Ecto neural progenitor cell (in vitro differentiated cells): Measurements from ENCODE around the gene UNC93A.
A peak's percentile ranks its signal among the peaks of the same experiment; 100 is the strongest.
"Not testable (repeated sequence)": the region's sequence is repeated elsewhere in the genome, so short reads cannot be mapped to it uniquely, and the experiment has no call there.

Source experiments
- DNase-seq: peaks from one replicate; pipeline ENCODE4 v3.0.0-alpha.2; 2018; ENCODE audit warnings: low spot score

Gene UNC93A

DNA sequence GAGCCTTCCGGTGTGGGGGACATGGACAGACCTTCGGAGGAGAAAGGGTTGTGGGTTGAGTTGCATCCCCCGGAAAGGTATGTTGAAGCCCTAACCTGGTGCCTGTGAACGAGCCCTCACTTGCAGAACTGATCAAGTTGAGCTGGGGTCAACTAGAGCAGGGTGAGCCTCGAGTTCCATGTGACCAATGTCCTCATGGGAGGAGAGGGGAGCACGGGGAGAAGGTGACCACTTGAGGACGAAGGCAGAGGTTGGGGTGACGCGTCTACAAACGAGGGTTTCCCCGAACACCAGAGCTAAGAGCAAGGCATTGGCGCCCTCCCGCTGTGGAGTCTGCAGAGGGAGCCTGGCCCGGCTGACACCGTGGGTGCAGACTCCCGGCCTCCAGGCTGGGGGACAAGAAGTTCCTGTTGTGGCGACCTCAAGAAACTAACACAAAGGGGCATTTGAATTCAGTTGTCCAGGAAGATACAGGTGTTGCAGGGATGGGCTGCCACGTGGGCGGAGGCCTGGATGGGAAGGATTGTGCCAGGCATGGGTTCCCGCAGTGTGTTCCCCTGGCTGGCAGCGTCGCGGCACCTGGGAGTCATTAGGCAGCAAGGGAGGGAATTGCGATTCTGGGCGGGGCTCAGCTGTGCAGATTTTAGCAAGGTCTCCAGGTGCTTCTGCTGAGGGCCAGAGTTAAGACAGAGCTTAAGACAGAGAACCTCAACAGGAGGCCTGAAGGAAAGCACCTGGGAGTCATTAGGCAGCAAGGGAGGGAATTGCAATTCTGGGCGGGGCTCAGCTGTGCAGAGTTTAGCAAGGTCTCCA is 20.4 kb upstream of the UNC93A start:
- no peak for DNase-seq

DNA sequence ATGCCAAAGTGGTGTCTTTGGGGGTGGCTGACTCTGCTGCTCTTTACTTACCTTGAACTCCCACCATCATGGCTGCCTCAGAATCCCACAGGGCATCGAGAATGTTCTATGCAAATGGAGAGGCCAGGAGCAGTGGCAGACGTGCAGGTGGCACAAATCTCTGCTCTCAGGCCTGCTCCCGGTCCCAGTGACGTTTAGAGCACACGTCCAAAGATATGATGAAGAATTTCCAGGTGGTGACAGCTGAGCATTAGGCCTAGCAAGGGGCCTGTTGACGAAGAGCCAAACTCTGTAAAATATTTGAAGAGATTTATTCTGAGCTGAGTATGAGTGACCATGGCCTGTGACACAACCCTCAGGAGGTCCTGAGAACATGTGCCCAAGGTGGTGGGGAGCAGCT is 19.0 kb upstream of the UNC93A start:
- no peak for DNase-seq

DNA sequence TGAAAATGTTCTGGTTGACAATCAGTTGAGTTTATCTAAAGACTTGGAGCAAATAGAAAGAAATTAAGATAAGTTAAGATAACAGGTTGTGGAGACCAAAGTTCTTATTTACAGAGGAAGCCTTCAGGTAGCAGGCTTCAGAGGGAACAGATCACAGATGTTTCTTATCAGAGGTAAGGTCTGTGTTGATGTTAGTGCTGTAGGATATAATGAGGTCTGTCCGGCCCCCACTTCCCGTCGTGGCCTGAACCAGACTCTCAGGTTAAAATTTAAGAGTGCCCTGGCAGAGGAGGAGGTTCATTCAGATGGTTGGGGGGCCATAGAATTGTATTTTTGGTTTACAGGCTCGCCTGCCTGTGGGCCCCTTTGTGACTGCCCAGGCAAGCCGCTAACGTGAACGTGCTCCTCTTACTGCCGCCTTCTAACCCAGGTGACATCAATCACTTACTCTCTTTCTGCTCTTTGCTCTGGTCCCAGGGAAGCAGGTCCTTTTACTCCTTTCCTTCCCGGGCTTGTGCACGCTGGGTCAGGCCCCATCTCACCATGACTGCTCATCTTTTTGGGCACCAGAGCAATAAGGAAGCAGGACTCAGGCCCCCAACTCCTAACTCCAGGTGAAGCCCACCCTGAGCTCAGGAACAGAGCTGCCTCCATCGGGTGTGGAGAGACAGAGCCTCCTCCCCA is 18.3 kb upstream of the UNC93A start:
- no peak for DNase-seq

DNA sequence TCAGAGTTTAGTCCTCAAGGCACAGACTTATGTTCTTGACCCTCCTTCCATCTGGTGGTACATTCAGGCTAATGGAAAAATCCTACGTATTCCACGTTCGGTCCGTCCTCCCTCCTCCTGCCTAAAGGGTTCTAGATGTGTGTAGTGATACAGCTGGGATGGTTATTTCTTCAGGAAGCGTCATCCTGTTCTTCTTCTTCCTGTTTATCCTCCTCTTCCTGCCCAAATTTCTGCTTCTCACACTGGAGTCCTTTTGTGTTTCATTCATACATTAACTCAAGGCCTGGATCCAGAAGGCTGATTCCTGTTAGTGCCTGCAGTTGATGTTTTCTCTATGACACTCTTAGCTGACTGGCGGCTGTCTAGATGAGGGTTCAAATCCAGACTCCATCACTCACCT is 16.8 kb upstream of the UNC93A start:
- DNase-seq, result no peak

DNA sequence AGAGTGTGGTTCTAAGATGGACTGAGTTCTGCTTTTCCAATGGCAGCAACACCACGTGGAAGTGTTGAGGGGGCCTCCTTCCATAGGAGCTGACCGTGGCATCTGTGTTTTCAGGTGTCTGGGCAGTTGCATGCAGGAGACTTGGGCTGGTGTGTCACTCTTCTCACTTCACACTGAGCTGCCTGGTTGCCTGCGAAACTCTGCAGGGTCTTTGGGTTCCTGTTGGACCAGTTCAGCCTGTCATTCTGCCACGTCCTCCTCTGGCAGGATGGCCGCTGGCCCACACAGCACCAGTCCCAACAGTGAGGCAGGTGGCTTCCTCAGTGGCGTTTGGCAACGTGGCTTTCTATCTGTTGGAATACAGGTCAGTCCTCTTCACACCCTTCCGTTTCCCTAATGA is 16.1 kb upstream of the UNC93A start:
- no peak for DNase-seq

DNA sequence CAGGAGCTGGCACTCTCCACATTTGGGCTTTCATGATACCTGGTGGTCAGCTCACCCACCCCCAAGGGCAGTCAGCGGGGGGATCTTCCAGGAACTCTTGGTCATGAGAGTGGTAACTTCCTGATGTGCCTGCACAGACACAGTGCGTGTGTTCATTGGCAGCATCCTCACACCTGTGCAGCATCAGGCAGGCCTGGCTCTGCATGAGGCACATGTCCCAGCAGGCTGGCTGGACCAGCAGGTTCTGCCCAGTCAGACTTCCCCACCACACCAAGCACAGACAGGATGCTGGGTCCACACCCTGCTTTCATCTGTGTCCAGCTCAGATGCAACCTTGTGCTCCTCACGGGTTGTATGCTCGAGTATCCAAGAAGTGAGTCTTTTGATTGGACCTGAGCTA is 15.7 kb upstream of the UNC93A start:
- DNase-seq, result no peak

DNA sequence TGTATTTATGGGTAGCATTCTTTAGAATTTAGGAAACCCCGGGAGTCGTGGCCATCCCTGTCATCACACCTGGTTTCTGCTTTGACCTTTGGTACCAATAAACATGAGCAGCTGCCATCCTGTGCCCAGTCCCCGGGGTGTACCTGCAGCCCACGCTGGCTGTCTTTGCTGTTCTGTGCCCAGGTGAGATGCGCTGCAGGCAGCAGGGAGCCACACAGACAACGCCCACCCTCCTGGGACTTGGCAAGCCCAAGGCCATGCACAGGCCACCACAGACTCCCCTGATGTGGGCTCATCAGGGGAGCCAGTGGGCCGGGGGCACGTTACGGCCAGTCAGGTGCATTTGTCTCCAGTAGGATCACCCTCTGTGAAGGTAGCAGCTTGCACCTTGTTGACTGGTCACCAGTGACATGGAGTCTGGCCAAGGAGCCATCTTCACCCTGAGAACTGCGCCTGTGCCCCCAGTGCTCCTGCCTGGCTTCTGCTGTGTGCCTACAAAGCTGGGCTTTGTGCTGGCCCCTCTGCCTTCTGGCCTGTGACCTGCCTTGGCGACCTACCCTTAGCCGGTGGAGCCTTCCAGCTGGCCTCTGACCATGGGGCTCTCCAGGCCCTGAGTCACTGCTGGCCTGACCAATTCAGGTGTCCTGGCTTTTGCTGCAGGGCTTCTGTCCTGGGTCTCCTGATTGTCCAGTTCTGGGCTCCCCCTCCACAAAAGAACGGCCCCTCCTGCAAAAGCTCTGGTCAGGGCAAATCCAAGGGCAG is 14.2 kb upstream of the UNC93A start:
- DNase-seq, result no peak

DNA sequence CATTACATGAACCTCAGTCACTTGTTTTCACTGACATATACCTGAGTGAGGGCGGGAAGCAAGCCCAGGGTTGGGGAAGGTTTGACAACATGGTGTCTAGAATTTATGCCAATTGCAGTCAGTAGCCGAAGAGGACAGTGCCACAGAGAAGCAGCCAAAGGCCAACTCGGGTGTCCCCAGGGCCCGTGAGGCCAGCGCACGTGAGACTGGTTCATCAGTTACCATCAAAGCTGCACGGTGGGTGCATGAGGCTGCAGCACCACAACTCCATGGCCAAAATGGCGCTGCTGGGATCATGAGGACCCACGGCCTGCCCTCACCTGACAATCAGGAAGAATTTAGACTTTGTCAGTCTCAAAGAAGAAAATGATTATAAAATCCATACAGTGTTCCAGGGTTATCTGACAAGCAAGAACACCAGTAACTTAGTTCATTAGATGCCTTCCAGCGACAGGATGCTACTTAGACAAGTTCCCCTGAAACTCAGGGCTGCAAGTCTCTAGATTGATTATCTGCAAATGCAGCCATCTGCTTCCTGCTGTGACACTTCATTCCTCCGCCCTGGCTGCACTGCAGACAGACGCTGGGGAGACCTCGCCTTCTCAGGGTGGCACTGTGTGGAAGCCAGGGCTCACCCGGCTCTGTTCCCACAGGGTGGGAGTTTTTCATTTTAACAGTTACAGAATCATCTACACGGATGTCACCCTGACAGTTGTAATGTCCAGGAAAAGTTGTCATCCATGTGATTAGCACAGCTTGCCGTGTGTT is 12.8 kb upstream of the UNC93A start:
- not testable (repeated sequence) for DNase-seq

DNA sequence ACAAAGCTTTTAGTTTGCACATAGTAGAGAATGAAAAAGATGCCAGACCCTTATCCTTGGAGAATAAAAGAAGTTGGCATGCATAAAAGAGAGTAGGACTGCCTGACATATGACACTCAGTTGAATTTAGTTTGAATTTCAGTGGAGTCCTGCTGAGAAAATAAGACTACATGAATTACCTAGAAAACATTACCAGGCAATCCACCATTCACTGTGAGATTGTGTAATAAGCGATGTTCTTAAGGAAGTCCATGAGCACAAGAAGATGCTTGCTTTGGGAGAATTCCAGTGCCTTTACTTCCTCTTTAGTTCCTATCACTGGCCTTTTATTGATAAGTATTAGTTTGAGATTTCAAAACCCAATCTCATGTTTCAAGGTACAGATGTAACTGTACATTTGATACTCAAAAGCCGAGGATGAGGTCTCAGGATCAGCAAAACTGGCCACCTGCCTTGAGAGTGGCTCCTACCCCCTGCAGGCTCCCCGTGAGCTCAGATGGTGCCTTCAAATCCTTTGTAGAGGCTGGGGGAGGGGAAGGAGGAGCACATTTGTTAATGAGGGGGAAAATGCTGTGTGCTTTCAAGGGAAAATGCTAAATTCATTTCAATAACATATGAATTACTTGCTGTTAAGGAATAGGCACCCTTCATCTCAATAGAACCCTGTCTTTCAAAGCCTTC is 11.2 kb upstream of the UNC93A start:
- no peak for DNase-seq

DNA sequence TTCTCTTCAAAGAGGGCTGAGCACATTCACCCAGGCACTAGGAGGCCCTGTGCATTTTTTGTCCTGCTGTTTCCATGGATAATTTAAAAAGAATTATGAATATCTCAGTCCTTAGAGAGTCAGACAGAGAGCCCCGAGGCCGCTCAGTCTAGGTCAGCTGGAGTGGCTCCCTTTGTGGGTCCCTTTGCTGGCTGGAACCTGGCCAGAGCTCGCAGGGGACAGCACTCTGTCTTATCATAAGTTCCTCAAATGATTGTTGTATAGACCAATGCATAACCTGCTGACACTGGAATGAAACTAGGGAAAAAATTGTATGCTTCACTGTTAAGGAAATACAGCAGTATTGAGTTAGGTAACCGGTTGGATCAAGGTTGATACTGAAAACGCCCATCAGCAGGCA is 10.6 kb upstream of the UNC93A start:
- not testable (repeated sequence) for DNase-seq

DNA sequence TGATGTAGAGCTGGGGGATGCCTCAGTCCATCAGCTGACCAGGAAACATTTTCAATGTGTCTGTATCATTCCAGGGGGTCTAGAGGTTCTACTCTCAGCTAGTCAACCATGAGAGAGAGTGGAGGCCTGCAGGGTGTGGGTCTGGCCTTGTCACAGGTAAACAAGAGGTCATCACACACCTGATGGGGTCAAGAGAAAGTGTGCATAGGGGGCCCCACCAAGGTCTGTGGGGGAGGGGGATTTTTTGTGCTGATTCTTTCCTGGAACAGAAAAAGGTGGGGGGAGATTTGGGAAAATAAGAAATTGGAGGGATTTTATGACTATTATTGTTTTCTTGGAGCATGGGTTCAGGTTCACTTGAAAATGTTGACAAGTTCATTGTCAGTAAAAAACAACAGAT is 8.9 kb upstream of the UNC93A start:
- DNase-seq, result no peak

DNA sequence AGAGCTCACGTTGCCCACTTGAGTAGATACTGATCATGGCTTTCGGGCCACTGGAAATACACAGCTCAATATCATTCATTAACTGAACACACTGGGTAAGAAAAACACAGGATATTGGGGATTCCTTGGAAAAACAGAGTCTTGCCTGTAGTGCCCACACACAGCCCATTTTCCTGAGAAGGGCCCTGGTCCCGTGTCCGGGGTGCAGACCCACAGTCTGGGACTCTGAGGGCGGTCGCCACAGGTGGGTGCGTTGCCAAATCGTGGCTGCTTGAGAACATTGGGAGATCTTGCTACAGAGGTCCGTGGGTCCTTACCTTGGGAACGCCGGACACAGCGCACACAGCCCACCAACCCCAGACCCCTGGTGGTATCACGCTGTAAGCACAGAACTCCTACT is 6.5 kb upstream of the UNC93A start:
- DNase-seq, result not testable (repeated sequence)

DNA sequence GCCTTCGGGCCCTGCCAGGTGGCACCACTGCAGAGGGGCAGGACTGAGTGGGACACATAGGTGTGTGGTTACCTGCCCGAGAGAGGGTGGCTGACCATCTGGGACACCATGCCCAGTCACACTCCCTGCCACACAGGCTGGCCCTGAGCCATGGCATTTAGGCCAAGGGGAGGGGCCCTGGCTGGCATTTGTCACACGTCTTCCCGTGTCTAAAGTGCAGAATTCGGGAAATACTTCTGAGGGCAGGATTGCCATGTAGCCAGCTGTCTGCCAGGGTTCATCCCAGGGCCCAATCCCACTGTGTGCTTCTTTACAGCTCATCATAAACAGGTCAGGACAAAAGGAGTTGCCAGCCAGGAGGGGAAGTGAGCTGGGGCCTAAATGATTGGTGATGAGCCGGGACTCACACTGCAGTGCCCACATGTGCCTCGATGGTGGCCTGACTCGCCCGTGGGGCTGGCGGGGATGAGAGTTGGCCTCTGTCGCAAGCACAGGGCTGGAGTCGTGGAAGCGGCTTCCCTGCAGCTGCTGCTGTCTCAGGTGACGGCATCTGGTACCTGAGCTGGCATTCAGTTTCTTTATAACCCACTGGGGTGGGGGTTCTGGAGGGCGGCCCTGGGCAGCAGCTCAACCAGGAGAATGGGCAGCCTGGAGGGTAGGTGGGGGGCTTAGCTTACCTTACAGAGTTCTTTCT is 5.9 kb upstream of the UNC93A start:
- no peak for DNase-seq

DNA sequence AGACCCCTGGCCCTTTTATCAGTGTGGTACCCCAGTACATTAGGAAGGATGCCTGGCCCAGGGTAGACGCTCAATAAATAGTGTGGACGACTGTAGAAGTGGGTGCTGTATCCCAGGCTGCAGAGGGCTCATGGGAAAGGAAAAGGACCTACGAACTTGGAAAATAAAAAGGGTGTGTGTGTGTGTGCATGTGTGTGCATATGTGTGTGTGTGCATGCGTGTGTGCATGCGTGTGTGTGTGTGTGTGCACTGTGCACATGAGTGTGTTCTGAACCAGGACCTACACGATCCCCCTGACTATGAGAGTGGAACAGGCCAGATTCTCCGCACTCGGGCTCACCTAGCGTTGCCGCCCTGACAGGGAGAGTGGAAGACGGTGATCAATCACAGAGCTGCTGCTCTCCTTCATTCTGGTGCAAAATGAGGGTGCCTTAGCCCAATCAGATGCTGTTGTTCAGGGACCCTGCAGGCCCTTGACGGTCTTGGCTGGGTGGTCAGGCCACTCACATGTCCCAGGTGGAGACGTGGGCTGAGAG is 3.5 kb upstream of the UNC93A start:
- no peak for DNase-seq

DNA sequence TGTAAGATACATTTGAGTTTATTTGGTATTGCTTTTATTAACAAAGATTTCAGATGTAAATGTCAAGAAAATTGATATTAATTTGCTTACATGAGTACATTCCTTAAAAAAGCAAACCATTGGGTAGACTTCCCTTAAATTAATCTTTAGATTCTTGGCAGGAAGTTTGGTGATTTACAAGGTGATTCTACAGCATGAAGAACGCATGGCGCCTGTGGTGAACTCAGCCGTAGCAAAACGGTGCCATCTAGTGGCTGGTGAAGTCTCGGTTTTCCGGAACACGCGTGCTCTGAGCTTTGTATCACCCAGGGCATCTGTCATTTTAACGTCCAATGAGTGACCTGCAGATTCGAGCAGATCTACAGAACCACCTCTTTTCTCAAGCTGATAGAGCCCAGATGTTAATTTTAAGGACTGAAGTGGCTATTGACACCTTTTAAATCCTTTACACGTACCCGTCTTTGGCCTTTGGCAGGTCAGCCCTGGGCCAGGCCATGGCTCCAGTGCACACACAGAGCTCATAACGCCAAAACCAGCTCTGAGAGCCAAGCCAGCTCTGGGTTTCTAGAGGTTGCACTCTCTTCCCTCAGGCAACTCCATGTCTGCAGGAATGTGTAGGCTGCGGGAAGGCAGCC is 2.4 kb upstream of the UNC93A start:
- DNase-seq, result peak; percentile 72

DNA sequence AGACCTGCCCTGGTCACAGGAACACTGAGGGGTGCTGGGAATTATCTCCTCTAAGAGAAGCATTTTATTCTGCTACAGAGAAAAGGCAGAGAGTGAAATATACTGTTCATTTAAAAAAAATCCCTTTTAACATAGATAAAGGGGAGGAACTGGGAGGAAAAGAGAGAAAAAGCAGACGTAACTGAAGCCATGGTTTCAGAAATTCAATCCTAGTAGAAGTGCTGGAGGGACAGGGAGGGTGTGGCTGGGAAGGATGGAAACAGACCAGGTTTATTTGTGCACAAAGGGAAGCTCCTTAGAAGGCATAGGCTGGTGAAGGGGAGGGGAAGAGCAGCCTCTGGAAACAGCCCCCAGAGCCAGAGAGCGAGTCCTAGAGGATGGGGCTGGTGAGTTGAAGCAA is 1.8 kb upstream of the UNC93A start:
- DNase-seq, result not testable (repeated sequence)

DNA sequence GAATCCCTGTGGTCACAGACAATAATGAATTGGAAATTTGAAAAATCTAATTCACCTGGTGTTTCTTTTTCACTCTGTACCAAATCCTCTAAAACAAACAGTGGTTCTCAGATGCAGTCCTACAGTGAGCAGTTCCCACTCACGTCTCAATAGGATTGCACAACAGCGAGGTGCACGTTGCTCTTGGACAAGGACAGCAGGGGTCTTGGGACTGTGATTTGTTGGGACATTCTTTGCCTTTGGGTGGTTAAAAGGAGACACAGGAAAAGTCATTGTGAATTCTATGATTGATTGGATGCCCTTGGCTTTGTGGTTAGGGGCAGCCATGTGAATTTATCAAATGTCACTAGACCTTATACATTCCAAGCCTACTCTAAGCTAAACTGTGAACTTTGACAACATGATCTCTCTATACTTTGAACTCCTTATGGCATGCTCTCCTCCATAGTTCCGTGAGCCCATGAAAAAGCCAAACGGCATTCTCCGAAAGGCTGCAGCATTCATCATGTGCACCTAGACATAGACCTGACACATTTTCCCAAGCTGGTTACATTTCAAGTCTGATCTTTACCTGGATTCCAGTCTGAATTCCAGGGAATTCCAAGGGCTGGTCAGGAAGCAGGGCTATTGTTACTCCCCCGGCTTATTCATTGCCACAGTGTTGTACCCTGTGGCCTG is 647 bp downstream of the UNC93A start:
- DNase-seq, result no peak

DNA sequence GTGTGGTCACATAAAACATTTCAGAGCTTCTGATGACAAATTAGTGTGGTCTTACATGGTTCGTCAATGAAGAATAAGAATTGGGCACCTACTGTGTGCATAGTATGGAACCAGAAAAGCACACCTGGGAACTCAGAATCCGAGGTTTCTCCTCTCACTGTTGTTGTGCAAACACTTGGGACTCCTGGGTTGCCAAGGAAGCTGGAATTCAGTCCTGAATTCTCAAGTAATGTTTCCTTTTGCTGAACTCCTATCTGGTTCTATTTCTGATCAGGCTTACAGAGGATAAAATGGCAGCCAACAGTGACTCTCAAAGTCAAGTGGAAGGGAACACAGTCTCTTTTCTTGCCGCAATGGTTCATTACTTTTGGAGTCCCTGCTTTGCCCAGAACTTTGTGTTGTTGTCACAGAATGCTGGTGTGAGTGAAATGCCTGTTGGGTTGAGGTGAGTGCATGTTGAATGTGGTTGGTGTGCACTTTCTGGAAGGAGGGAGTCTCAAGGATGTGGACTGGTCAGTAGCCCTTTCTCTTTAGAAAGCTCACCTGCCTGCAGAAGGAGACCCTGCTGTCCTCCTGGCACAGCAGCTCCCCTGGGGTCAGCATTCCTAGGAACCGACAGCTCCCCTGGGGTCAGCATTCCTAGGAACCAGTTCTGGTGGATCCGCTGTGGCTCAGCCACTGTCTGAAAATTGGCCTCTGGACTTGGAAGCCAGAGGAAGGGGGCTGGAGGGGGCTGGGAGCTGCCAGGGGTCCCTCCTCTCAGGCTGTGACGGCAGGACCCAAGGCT is 1.4 kb downstream of the UNC93A start:
- no peak for DNase-seq

DNA sequence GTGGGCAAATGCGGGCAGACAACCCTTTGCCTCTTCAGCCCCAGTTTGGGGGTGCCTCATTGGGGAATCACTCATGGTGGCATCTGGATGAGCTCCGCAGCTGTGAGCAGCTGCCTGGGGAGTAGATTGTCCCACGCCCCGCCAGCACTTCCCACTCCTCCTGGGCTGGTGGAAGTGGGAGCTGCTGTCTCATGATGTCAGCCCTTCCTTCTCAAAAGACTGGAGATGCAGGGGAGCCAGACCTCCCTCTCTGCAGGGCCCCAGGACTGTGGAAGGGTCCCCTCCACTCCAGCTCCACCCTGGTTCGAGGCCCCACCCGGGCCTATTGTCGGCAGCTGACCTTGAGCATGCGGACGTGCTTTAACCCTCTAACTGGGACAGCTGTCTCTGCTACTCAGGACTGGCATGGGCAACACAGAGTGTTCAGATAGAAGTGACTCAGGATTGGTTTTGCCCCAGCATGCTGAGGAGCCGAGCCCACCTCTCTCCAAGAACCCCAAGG is 2.0 kb downstream of the UNC93A start:
- no peak for DNase-seq
